ENCODE data around the gene R3HDM2.

Gene R3HDM2

DNA sequence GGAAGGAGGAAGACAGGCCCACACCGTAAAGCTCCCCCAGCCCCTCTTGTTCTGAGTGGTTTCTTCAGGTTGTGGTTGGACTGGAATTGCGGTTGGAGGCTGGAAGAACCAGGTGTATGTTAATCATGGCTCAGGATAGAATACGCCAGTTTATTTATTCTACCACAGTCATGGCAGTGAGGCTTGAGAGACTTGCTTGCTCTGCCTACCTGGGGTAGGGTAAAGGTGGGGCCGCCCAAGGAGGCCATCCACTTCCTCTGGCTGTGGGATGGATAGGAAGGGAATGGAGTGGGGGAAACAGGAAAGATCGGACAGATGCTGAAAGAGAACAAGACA lies 193.3 kb downstream of the R3HDM2 start:
- ChIA-PET CTCF (interaction anchor here (1.0 to 22.8 kb wide), 6 partner anchors 10 to 222 kb away, joined by 4 to 403 read pairs (median 50); partner anchors contain the start of genes GLI1, NXPH4, SHMT2 and STAC3), POLR2A (interaction anchor here (6.5 kb wide), 1 partner anchor 7 kb away, joined by 32 read pairs; the partner anchor contains the start of gene SHMT2)
- DNase-seq (ENCODE audit: extremely low spot score), result no peak
- TF ChIP-seq, protein P1, sequence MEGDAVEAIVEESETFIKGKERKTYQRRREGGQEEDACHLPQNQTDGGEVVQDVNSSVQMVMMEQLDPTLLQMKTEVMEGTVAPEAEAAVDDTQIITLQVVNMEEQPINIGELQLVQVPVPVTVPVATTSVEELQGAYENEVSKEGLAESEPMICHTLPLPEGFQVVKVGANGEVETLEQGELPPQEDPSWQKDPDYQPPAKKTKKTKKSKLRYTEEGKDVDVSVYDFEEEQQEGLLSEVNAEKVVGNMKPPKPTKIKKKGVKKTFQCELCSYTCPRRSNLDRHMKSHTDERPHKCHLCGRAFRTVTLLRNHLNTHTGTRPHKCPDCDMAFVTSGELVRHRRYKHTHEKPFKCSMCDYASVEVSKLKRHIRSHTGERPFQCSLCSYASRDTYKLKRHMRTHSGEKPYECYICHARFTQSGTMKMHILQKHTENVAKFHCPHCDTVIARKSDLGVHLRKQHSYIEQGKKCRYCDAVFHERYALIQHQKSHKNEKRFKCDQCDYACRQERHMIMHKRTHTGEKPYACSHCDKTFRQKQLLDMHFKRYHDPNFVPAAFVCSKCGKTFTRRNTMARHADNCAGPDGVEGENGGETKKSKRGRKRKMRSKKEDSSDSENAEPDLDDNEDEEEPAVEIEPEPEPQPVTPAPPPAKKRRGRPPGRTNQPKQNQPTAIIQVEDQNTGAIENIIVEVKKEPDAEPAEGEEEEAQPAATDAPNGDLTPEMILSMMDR (IDR thresholded peaks at IDR 0.05; ENCODE audit: control extremely low read depth, extremely low read depth, low read depth, missing control alignments), result no peak

DNA sequence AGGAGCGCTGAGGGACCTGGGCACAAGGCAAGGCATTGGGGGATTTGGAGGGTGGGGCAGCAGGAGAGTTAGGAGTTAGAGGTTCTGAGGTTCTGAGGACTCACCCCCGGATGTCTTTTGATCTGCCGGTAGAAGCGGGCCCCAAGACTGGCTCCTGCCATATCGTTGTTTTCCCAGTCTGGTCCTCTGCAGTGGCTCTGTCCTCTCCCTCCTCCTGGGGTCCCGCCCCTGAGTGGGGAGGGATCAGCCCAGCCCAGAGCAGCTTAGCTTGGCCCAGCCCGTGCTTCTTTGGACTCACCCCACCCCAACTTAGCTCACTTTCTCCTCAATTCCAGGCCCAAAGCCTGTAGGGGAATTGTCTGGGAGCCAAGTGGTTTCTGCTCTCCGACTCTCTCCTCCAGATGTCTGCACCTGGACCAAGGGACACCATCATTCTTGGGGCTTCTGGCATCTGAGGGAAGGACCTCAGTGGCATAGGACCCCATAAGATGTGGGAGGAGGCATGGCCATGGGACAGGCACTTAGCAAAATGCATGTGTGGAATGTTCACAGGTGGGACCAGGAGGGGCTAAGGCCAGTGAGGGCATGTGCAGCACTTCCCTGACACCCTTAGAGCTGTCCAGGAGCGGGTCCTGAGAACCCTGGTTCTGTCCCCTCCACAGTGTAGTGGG lies 193.8 kb downstream of the R3HDM2 start:
- ChIA-PET CTCF (interaction anchor here (1.3 to 22.8 kb wide), 6 partner anchors 9 to 222 kb away, joined by 3 to 403 read pairs (median 50); partner anchors contain the start of genes GLI1, NXPH4, SHMT2 and STAC3), POLR2A (interaction anchor here (6.5 kb wide), 1 partner anchor 7 kb away, joined by 32 read pairs; the partner anchor contains the start of gene SHMT2)
- no peak for DNase-seq (ENCODE audit: extremely low spot score)
- TF ChIP-seq, protein P1 (IDR thresholded peaks at IDR 0.05; ENCODE audit: control extremely low read depth, extremely low read depth, low read depth, missing control alignments), result no peak

DNA sequence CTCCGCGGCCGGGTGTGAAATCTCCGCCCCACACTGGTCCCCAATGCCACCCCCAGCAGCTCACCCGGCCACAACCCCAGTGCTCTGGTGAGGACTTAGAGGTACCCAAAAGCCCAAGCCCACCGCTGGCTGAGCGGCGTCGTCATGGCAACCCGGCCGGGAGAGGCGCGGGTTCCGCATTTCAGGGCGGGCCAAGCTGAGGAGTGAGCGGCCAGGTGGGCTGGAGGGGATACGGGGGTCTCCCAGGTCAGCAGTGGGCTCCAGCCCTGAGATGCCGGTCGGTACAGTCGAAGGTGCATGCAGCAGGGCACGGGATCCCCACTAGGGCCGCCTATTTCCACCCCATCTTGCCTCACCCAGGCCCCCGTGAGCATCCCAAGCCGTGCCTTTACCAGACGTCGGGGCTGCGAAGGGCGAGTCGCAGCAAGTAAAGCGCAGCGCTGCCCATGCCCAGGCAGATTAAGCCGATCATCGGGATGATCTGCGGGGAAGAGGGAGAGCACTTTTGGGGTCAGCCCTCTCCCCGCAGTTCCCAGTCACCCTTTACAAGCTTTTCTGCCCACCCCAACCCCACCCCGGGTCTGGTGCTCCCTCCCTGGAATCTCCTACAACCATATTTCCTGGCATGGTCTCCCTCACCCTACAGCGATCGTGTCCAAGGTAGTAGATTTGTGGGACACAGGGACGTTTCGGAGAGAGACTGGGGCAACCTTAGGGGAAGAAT lies 194.5 kb downstream of the R3HDM2 start:
- TF ChIP-seq, protein P1 (IDR thresholded peaks at IDR 0.05; ENCODE audit: control extremely low read depth, extremely low read depth, low read depth, missing control alignments), result no peak
- ChIA-PET POLR2A (no interaction called here), CTCF (interaction anchor here (1.0 to 22.8 kb wide), 6 partner anchors 9 to 143 kb away, joined by 3 to 403 read pairs (median 30); partner anchors contain the start of genes NXPH4 and SHMT2)
- DNase-seq (ENCODE audit: extremely low spot score), result no peak

DNA sequence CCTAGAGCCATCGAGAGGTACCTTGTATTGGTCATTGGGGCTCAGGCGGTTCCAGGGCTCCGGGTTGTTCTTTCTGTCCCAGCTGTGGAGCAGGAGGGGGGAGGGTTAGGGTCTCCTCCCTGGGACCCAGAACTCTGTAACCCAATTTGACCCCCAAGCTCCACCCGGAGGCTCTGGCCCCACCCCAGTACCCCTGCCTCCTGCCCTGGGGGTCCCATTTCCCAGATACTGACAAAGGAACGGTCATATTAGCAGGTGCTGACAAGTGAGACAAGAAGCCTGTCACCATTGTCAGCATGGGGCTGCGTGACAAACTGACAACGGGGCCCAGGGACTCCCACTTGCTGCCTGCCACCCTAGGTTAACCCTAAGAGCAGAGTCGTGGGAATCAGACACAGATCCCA lies 195.1 kb downstream of the R3HDM2 start:
- TF ChIP-seq, protein P1 (IDR thresholded peaks at IDR 0.05; ENCODE audit: control extremely low read depth, extremely low read depth, low read depth, missing control alignments), result no peak
- no peak for DNase-seq (ENCODE audit: extremely low spot score)
- ChIA-PET POLR2A (no interaction called here), CTCF (interaction anchor here (1.0 to 22.8 kb wide), 3 partner anchors 9 to 21 kb away, joined by 4 to 403 read pairs (median 9); partner anchors contain the start of gene NXPH4)

DNA sequence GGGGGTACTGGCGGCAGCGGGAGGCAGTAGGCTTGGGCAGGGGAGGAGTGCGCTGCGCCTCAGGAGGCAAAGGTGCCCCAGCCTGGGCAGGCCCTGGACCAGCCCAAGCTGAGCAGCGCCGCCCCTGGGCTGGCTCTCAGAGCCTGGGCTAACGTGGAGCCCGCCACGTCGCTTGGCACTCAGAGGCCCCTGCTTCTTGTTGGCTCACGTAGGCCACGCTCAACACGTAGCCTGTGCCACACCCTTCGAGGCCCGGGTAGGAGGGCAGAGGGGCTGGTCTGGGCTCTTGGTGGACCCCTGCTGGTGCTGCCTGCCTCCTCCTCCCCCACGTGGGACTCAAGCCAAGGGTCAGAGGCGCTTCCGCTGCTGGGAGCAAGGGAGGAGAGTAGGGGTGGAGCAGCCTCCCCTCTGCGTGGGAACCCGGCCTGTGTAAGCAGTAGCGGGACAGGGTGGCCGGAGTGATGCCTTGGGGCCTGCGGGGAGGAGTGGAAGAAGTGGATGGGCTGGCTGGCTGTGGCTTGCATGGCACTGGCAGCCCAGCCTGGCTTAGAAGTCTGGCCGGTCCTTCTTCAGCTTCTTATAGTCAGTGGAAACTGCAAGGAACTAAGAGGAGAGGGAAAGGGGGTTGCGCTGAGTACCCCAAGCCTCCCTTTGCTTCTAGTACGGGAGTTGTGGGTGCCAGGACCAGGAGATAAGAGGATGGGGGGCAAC lies 195.7 kb downstream of the R3HDM2 start:
- ChIA-PET POLR2A (no interaction called here), CTCF (interaction anchor here (1.0 to 22.8 kb wide), 3 partner anchors 9 to 21 kb away, joined by 4 to 403 read pairs (median 9); partner anchors contain the start of gene NXPH4)
- TF ChIP-seq, protein P1 (IDR thresholded peaks at IDR 0.05; ENCODE audit: control extremely low read depth, extremely low read depth, low read depth, missing control alignments), result no peak
- no peak for DNase-seq (ENCODE audit: extremely low spot score)

DNA sequence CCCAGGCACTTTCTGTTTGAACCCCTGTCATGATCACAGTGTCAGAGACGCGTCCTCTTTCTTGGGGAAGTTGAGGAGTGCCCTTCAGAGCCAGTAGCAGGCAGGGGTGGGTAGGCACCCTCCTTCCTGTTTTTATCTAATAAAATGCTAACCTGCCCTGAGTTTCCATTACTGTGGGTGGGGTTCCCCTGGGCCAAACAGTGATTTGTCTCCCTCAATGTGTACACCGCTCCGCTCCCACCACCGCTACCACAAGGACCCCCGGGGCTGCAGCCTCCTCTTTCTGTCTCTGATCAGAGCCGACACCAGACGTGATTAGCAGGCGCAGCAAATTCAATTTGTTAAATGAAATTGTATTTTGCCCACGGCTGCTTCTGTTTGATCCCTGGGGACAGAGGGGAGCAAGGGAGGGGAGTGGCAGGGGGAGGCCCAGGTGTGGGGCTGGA lies 196.2 kb downstream of the R3HDM2 start:
- DNase-seq (ENCODE audit: extremely low spot score), result no peak
- TF ChIP-seq, protein P1 (IDR thresholded peaks at IDR 0.05; ENCODE audit: control extremely low read depth, extremely low read depth, low read depth, missing control alignments), result no peak
- ChIA-PET CTCF (interaction anchor here (2.4 to 22.8 kb wide), 3 partner anchors 6 to 20 kb away, joined by 9 to 403 read pairs (median 348); partner anchors contain the start of gene NXPH4), POLR2A (no interaction called here)

All from GM10248 (cell line).